Globus pallidus (tissue), 1 donor: ENCODE results near the gene KATNAL2.

Experiments
- DNase-seq: peaks from one replicate; pipeline ENCODE4 v3.0.0-alpha.2; 2015; ENCODE audit warnings: low spot score

The KATNAL2 gene

DNA sequence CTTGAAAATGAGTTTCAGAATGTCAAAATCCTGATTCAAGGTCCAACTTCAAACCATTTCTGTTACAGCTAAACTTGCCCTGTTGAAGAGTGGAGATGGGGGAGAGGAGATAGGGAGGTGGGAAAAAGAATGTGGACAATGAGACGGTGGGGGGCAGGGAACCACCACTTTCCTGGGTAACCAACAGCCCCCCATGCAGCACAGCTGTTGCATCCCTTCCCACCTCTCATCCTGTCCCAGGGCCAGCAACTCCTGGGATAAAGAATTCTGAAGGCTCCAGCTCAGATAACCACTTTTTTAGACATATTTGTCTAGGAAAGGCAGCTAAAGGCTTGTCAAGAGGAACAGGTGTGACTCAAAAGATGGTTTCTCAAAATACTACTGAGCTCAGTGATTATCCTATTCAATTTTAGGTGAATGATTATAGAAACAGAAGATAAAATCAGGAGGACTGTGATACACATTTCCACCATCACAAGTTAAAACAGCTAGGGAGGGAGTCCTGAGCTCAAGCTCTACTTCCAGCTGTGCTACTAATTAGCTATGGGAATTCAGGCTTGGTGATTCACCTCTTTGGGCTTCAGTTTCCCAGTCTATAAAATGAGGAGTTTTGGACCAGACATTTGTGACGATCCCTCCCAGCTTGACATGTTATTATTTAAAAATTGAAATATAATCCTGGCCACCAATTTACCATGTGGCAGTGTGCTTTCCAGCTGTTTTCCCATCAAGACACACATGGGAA lies 196.6 kb downstream of the KATNAL2 start:
- DNase-seq: no peak

DNA sequence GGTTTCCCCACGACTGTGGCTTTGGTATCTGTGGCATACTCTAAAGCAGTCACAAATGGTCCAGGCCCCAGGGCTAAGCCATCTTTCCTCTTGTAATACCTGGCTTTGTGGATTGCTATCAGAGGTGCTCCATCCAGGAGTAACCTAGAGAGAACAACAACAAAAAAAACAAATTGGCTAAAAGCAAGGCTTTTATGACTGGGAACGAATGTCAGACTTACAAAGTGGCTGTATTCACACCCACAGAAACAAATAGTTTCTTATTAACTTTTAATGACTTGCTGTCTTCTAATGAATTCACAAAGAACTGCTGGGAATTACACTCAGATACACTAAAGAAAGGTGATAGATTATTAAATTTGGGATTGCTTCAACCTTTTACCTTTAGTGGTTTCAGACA lies 197.8 kb downstream of the KATNAL2 start:
- no peak for DNase-seq

DNA sequence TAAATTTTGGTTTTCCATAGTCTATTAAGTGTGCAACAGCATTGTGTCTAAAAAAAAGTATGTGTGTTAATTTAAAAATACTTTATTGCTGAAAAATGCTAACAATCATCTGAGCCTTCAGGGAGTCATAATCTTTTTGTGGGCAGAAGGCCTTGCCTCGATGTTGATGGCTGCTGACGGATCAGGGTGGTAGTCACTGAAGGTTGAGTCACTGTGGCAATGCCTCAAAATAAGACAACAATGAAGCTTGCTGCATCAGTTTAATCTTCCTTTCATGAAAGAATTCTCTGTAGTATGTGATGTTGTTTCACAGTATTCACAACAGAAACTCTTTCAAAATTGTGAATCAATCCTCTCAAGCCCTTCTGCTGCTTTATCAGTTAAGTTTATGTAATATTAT lies 201.6 kb downstream of the KATNAL2 start:
- no peak for DNase-seq

DNA sequence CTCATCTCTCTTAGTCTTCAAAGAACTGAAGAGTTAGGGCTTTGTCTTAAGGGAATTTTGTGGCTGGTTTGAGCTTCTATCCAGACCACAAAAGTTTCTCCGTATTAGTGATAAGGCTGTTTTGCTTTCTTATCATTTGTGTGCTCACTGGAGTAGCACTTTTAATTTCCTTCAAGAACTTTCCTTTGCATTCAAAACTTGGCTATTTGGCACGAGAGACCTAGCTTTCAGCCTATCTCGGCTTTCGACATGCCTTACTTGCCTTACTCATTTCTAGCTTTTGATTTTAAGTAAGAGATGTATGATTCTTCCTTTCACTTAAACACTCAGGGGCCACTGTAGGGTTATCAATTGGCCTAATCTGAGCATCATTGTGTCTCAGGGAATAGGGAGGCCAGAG lies 203.0 kb downstream of the KATNAL2 start:
- DNase-seq: no peak

DNA sequence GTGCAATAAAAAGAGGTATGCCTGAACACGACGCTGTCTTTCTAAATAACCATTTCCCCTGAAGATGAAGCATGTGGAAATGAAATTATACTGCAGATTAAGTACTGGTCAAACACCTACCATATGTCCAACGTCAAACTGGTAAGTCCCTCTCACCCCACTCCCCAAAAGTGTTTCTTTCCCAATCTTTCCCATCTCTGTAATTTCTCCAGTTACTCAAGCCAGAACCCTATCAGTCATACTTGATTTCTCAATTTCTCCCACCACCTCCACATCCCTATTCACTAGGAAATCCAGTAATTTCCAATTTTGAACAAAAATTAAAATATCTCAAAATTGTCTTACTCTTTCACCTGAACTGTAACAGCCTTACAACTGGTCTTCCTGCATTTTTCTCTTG lies 203.7 kb downstream of the KATNAL2 start:
- no peak for DNase-seq

DNA sequence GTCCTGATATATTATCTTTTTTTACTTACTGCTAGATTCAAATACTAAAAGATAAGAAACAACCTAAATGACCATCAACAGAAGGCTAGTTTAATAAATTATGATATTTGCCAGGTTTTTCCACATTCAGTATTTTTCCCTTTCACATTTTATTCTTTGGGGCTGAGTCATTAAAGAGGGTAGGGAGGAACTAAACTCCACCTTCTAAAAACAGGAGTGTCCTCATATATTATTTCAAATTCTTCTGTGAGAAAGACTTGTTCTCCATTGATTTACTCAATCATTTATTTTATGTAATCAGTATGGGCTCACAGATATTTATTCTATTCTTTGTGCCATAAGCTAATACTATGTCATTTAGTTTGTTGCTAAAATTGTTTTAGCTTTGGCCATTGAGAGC lies 223.9 kb downstream of the KATNAL2 start:
- DNase-seq: no peak

DNA sequence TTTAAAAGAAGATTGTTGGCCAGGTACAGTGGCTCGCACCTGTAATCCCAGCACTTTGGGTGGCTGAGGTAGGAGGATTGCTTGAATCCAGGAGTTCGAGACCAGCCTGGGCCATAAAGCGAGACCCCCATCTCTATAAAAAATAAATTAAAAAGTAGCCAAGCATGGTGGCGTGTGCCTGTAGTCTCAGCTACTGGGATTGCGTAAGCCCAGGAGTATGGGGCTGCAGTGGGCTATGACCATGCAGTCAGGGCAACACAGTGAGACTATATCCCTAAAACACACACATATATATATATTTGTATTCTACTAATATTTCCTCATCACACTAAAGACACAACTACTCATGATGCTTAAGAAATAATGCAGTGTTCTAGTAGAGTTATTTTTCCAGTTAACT lies 225.8 kb downstream of the KATNAL2 start:
- no peak for DNase-seq

DNA sequence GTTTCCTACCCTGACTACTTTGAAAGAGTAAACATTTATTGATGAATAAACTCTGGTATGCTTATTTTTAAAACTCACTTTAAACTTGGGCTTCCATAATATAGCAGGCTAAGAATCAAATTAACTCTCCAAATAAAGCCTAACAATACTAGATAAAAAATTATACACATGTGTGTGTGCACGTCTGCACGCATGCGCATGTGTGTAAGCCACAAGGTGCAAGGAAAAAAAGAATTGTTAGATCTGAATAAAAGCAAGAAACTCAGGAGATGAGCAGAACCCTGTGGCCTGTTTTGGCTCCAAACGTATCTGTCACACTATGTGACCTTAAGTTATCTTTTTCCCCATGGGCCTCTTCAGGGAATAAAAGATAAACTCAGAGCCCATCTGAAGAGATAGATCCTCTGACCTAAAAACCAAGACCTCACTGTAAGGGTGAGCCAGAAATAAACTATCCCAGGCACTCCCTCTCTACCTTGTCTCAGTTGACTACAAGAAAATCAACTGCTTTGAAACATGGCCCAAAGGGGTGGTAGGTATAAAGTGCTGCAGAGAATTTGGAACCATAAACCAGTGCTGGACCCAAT lies 226.6 kb downstream of the KATNAL2 start:
- no peak for DNase-seq

DNA sequence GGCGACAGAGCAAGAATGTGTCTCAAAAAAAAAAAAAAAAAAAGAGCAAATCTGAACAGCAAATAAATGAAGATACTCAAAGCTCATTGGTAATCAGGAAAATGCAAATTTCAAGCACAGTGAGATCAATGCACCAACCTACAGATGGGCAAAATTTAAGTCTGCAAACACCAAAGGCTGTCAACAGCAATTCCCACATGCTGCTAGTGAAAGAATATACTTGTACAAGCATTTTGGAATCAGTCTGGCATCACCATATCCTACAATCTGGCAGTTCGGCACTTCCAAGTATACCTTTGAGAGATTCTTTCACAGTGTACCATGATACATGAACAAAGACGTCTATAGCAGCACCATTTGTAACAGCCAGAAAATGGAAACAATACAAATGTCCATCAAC lies 228.8 kb downstream of the KATNAL2 start:
- DNase-seq: no peak

DNA sequence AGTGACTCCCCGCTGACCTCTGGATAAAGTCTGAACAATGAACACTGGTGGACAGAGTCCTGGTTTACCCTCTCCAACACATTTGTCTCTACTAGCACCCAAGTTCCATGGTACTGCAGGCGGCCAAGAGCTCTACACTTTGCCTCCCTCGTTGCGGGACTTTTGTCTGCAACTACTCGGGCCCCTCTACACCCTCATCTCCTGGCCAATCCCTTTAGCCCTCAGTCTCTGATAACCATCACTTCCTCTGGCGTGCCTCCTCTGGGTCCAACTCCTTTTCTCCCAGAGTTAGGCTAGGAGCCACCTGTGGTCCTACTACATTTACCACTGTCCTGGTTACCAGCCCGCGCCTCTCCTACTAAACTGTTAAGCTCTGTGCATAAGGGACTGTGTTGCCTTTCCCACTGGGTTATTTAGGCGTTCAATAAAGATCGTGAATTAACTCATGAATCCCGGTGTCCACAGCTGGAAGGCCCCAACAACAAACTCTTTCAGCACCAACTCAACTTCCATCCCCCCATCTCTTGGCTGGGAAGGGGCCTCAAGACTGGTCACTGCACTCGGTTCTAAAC lies 232.1 kb downstream of the KATNAL2 start:
- DNase-seq: peak; percentile 4

DNA sequence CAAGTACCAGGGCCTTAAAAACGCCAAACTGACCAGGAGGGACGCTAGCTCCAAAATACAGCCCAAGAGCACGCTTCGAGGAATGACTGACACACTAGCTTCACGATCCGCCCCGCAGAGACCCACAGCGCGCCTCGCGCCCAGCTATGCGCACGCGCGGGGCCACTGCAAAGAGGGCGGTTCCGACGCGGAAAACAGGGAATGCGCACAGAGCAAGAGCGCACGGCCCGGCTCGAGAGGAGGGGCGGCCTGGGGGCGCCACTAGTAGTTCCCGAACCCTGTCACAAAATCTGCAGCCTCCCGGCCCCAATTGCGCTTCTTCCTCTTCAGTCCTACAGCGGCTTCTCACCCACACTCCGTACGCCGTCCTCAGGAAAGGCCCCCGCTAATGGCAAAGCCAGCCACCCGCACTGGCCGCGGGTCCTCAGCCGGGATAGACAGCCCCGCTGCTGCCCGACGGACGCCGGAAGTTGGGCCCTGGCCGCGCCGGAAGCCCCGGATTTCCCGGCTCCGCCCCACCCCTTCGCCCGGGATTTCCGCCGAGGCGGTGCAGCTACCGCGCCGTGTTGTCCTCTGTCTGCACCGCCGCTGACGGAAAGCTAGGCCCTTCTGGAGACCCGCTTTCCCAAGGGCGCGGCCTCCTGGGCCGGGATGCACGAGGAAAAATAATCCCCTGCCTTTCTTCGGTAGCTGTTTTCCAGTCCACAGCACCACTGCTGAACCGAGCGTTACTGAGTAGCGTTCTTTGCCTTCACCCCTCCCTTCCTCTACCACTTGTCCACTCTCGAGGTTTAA lies 232.8 kb downstream of the KATNAL2 start, which contains the start of gene HDHD2:
Gene HDHD2 (minus strand): TSS at position 472 of the 795 bp plus-strand sequence. CDS start 14,061 bp downstream, outside the sequence.
- peak; percentile 82 for DNase-seq

DNA sequence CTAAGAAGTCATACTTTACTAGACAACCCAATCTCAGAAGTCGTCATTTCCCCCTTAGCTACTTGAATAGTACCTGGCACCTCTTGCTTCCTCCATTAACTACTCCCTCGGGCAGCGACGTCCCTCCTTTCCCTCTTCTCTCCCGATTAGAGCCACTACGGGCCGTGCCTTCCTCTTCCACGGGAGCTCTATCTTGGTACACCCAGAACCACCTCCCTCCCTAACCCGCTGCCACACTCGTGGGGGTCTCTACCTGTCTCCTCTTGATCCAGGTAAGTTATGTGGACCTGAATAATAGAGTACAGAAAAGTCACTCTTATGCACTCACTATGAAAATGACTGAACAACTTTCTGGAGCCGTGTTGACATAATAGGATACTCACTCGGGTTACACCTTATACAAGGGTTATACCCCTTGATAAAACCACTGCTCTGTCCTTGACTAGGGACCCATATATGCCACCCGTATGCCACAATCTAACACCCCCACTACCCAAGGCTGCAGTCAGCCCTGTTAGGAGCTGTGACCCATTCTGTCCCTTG lies 233.5 kb downstream of the KATNAL2 start:
- DNase-seq: no peak

DNA sequence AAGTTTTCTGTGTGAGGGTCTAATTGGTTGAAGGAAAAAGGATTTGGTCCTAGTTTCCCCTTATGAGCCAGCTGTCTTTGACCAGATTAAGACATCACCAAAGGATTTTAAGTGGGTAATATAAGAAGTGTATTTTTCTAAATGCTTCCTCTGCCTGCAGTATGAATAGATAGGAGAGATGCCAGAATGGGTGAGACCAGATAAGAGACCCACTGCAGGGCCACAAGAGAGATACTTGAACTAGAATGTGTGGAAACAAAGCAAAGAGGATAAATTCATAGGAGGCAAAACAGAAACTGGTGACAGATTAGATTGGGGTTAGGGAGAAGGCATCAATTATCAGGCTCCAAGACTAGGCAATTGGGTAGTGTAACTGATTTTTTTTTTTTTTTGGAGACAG lies 234.0 kb downstream of the KATNAL2 start:
- DNase-seq: no peak
